HS-5 (cell line): Measurements from ENCODE around the gene AP3B2.

Source experiments
- DNase-seq: peaks from one replicate; pipeline ENCODE4 v3.0.0-alpha.2; 2012; ENCODE audit warnings: low read depth

Gene AP3B2

GRCh38 chr15:82698711-82699345 lies 10.8 kb downstream of the AP3B2 start:
- DNase-seq, result no peak

GRCh38 chr15:82697735-82698407 lies 11.8 kb downstream of the AP3B2 start:
- no peak for DNase-seq

- DNase-seq, result no peak
Measured at GRCh38 chr15:82692171-82692570, 17.5 kb downstream of the AP3B2 start.

- no peak for DNase-seq
Measured at GRCh38 chr15:82689147-82689546, 20.5 kb downstream of the AP3B2 start.

DNA sequence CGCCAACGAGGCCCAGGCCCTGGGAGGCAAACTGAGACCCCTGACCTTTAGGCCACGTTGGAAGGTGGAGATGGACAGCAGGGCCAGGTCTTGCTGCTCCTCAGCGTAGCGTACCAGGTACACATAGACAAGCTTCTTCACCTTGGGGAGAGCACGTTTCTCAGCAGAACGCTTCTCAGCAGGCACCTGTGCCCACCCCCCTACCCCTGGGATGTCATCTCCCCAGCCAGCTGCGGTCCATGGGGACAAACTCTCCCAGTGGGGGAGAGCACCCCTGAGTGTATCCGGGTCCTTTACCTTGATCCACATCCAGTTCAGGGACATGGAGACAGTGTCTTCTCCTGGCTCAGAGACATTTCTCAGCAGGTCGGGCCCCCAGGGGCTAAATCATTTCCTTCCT lies 21.0 kb downstream of the AP3B2 start:
- DNase-seq, result no peak

DNA sequence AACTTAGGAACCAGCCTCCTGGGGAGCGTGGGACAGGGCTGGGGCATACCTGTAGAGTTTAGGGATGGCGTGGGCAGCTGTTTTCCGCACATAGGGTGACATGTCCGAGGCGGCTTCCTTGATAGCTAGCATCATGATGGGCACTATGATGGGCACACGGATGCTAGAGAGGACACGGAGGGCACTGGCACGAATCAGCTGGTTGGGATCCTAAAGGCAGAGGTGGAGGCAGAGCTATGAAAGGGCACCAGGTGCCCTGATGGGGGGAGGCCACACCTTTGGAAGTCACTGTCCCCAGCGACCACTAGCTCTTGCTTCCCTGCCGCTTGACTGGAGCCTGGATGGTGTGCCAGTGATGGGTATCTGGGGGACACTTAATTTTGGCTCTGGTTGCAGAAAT lies 28.3 kb downstream of the AP3B2 start:
- no peak for DNase-seq

- DNase-seq, result no peak
Measured at GRCh38 chr15:82680200-82681102, 29.2 kb downstream of the AP3B2 start.

DNA sequence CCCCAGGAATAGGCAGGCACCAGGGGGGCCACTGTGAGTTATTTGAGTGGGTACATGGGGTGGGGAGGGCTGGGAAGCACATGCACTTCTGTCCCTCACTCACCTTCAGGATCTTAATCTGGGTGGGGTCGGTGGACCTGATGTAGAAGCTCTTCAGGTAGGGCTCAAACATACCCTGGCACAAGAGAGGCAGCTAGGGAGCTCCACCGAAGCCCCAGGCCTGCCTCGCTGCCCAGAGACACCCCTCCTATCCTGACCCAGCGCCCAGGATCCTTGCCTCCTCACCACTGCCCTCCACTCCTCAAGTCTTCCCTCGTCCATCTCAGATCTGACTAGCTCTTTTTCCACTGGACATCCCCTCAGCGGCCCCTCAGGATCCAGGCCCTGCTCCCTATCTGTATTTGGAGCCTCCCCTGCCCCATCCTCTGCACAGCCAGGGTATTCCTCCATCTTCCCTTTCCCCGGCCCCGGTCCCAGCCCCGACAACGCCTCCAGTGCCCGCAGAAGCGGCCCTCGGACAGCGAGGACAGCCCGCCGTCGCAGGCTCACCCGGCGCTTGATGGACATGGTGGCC lies 30.0 kb downstream of the AP3B2 start:
- DNase-seq, result no peak

DNA sequence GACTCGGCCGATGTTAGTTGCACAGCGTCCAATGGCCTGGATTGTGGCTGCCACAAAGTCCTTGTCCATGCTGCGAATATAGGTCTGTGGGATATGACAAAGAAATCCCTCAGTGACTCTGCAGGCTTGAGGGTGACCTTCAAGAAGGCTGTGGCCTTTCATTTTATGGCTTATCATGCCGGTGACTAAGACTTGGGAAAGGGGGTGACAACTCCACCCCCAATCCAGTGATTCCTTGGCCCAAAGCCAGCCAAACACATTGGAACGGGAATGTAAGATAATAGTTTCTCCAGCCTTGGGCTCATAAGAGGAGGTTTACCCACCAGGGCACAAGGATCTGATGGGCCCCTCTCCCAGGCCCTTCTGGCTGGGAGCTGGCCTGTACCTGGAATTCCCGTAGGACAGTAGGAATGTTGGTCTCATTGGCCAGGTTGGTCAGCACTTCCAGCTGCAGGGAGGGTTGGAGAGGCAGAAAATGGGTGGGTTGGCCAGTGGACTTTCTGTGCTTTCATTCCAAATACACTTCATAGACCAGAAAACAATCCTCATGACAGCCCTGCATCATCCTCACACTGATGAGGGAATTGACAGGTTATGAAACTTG lies 31.9 kb downstream of the AP3B2 start:
- no peak for DNase-seq

DNA sequence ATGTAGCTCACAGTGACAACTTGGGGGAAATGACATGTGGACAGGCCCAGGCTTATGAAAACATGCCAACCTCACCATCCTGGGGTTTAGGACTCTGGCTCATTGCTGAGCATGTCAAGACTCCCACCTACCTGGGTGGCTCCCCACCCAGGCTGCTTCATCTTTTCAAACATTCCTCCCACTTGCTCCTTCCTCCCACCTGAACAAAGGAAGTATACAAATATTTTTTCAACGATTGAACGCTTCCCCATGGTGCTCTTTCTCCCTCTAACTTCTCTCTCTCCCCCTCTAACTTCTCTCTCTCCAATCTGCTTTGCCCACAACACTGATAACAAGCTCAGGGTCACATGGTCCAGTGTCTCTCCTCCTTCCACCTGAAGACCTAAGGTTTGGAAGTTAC lies 34.8 kb downstream of the AP3B2 start:
- no peak for DNase-seq

DNA sequence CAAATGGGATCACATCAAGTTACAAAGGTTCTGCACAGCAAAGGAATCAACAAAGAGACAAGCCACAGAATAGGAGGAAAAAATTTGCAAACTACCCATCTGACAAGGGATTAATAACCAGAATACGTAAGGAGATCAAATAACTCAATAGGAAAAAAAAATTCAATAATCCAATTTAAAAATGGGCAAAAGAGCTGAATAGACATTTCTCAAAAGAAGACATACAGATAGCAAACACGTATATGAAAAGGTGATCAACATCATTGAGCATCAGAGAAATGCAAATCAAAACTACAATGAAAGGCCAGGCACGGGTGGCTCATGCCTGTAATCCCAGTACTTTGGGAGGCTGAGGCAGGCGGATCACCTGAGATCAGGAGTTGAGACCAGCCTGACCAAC lies 39.0 kb downstream of the AP3B2 start:
- DNase-seq, result no peak

- DNase-seq, result no peak
Measured at GRCh38 chr15:82666606-82667005, 43.1 kb downstream of the AP3B2 start.

GRCh38 chr15:82664021-82664420 lies 45.7 kb downstream of the AP3B2 start:
- no peak for DNase-seq

- no peak for DNase-seq
Measured at GRCh38 chr15:82663186-82663600, 46.5 kb downstream of the AP3B2 start.

GRCh38 chr15:82662641-82663040 lies 47.0 kb downstream of the AP3B2 start:
- DNase-seq, result no peak

GRCh38 chr15:82660378-82660777 lies 49.3 kb downstream of the AP3B2 start:
- DNase-seq, result no peak

DNA sequence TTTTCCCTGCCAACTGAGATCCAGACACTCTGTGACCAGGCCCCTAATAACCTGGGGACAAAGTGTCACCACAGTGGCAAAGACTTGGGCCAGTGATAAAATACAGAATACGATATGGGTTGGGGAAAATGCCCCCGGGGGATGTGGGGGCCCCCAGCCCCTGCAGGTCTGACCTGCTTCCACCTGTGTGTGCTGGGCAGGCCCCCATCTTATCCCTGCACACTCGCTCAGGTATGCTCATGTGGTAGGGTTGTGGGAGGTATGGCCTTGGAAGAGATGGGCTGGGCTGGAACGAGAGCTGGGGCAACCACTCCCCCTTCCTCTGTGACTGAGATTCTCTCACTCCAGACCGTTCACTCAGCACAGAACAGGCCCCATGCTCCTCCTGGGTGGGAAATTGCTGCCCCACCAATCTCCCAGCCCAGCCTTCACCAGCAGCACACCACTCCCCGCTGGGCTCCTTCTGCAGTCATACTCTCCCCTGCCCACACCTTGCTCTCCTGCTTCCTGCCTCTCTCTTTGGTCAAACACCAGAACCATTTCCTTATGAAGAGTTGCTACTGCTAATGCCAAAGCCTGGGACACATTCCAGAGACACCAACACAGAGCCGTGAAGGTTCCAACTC lies 52.9 kb downstream of the AP3B2 start:
- DNase-seq, result no peak

- DNase-seq, result no peak
Measured at GRCh38 chr15:82655606-82656005, 54.1 kb downstream of the AP3B2 start.

DNA sequence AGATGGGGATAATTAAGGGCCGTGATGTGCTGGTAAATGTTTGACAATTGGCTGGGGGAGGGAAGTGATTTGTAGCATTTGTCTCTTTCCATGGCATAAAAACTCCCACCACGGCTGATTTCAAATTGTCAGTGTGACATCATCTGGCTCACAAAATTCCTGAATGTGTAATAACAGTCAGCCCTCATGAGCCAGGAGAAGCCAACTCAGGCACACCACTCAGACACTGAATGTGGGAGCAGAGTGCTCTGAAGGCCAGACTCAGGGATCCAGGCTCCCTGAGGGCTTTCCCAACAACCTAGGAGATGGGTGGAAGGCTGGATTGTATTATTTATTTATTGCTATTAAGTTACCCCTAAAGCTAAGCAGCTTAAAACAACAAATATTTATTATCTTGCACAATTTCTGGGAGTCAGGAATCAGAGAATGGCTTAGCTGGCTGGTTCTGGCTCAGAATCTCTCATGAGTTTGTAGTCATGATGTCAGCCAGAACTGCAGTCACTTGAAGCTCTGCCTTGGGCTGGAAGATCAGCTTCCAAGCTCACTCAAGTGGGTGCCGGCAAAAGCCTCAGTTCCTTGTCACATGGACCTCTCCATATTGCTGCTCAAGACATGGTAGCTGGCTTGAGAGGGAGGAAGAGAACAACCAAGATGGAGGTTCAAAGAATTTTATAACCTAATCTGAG lies 56.0 kb downstream of the AP3B2 start:
- no peak for DNase-seq

- no peak for DNase-seq
Measured at GRCh38 chr15:82651708-82652107, 58.0 kb downstream of the AP3B2 start.

DNA sequence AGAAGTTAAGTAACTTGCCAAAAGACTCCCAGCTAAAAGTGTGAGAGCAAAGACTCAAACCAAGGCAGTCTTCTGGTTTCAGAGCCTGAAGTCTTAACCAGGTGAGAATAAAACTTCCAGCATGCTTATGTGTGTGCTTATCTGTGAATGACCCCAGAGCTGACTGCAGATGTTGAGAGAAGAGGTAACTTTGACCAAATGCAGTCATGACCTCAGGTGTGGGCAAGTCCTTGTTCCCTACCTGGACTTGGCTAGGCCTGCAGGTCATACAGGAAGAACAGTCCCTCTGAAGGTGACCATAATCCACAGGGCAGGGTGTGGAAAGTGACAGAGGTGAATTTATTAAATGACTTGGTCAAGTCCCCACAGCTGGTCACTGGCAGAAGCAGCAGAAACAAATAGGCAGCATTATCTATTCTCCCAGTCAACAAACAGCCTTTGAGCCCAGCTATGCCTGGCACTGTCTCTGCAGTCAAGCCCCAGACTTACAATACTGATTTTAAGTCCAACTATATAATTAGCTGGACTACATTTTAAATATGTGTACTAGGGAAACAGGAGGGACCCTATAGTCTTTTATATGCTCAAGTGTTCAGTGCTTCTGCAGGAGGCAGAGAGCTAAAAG lies 59.5 kb downstream of the AP3B2 start:
- DNase-seq, result no peak
